H1 (cell line): ENCODE results near the gene CUTC. TPM values are rescaled to one million over a fixed set of nuclear protein-coding genes. Genes with fewer than 3 reads are reported as not detected.

Source experiments
- CTCF ChIA-PET: fragments of 300-600 bp; sonication (Branson Sonifier 250); formaldehyde crosslinking; loops from one replicate; lab custom pipeline; 2021; ENCODE audit not compliant: partially characterized antibody; lab: Charles Lee
- POLR2A ChIA-PET: fragments of 300-600 bp; sonication (Branson Sonifier 250); formaldehyde crosslinking; loops from one replicate; lab custom pipeline; 2021; ENCODE audit warnings: inconsistent platforms; ENCODE audit not compliant: partially characterized antibody; lab: Charles Lee
- DNase-seq, 2 experiments: peaks; one replicate each; pipeline versions ENCODE4 v3.0.0 to v3.0.0-alpha.2; 2010 to 2022; ENCODE audit warnings: low spot score in 2 of 2, low read depth in 1 of 2, mixed read lengths in 1 of 2
- FAIRE-seq: peaks from 2 replicates; lab custom pipeline; 2011; peaks lifted over from hg19 to GRCh38; lab: Jason Lieb, UNC
- H2AFZ ChIP-seq: 2 replicates; pipeline ENCODE4 v1.8.1; 2012; ENCODE audit warnings: low read length, inconsistent platforms
- H2AK5ac ChIP-seq: 2 replicates; pipeline ENCODE4 v1.6.1; 2013; ENCODE audit warnings: low read depth, low read length
- H2BK120ac ChIP-seq: replicated peaks from 2 replicates; pipeline ENCODE3; 2013; ENCODE audit warnings: low read depth, low read length, inconsistent platforms
- H2BK12ac ChIP-seq: 2 replicates; pipeline ENCODE4 v1.6.1; 2013; ENCODE audit warnings: low read depth, low read length
- H2BK15ac ChIP-seq: 2 replicates; pipeline ENCODE4 v1.6.1; 2013; ENCODE audit warnings: low read length
- H2BK20ac ChIP-seq: 2 replicates; pipeline ENCODE4 v1.6.1; 2013; ENCODE audit warnings: low read length
- H2BK5ac ChIP-seq: 2 replicates; pipeline ENCODE4 v1.6.1; 2013; ENCODE audit warnings: low read depth, low read length
- H3K14ac ChIP-seq: 2 replicates; pipeline ENCODE4 v1.6.1; 2013; ENCODE audit warnings: inconsistent platforms; ENCODE audit not compliant: insufficient read length
- H3K18ac ChIP-seq: 2 replicates; pipeline ENCODE4 v1.6.1; 2013; ENCODE audit warnings: low read length; ENCODE audit errors: extremely low read depth
- H3K23ac ChIP-seq: 2 replicates; pipeline ENCODE4 v1.6.1; 2013; ENCODE audit warnings: inconsistent platforms; ENCODE audit not compliant: insufficient read length
- H3K23me2 ChIP-seq: 2 replicates; pipeline ENCODE4 v1.6.1; 2013; ENCODE audit warnings: low read depth, low read length
- H3K27ac ChIP-seq: 2 replicates; pipeline ENCODE4 v1.6.1; 2011; ENCODE audit warnings: low read depth, low read length, inconsistent platforms
- H3K27me3 ChIP-seq, 4 experiments: replicated peaks in 1 of 4; 1 replicate in 1 of 4; 2 replicates in 3 of 4; pipeline versions ENCODE4 v1.6.1 to v1.8.1; 2011 to 2013; ENCODE audit warnings: low read length in 3 of 4, mild to moderate bottlenecking in 3 of 4, inconsistent platforms in 2 of 4, mixed read lengths in 2 of 4, moderate library complexity in 1 of 4; ENCODE audit not compliant: control insufficient read depth in 3 of 4, insufficient read depth in 3 of 4; ENCODE audit errors: extremely low read depth in 1 of 4
- H3K36me3 ChIP-seq, 4 experiments: 2 replicates each; pipeline versions ENCODE4 v1.6.1 to v1.8.1; 2011 to 2013; ENCODE audit warnings: mild to moderate bottlenecking in 4 of 4, low read length in 3 of 4, moderate library complexity in 2 of 4, control low read depth in 1 of 4, inconsistent platforms in 1 of 4; ENCODE audit not compliant: insufficient read depth in 4 of 4, control insufficient read depth in 2 of 4
- H3K4ac ChIP-seq: replicated peaks from 2 replicates; pipeline ENCODE3; 2013; ENCODE audit warnings: low read length, low read depth, mixed read lengths, inconsistent platforms; ENCODE audit not compliant: insufficient read length
- H3K4me1 ChIP-seq, 4 experiments: replicated peaks in 1 of 4; 1 replicate in 1 of 4; 2 replicates in 3 of 4; pipeline versions ENCODE4 v1.6.1 to v1.8.1; 2011 to 2013; ENCODE audit warnings: low read length in 3 of 4, inconsistent platforms in 2 of 4, mixed read lengths in 1 of 4; ENCODE audit not compliant: insufficient read depth in 4 of 4, control insufficient read depth in 3 of 4
- H3K4me2 ChIP-seq, 2 experiments: 2 replicates each; pipeline versions ENCODE4 v1.6.1 to v1.8.1; 2011 to 2013; ENCODE audit warnings: low read depth in 2 of 2, low read length in 2 of 2, control low read depth in 1 of 2, inconsistent platforms in 1 of 2, mild to moderate bottlenecking in 1 of 2; ENCODE audit not compliant: insufficient read depth in 1 of 2
- H3K4me3 ChIP-seq, 4 experiments: fragments of 200-600, 300-600 bp in 1 of 4; sonication (generic), shearing (Covaris generic), sonication (Bioruptor Twin) in 1 of 4; 2 replicates each; pipeline versions ENCODE4 v1.5.1 to v1.8.1; 2011 to 2016; ENCODE audit warnings: low read length in 4 of 4, low read depth in 3 of 4, control low read depth in 2 of 4, inconsistent platforms in 2 of 4, mild to moderate bottlenecking in 2 of 4, mixed read lengths in 1 of 4, moderate library complexity in 1 of 4; ENCODE audit not compliant: insufficient read depth in 2 of 4; ENCODE audit errors: extremely low read depth in 1 of 4
- H3K56ac ChIP-seq: replicated peaks from 2 replicates; pipeline ENCODE3; 2013; ENCODE audit warnings: low read depth, mild to moderate bottlenecking, mixed read lengths, low read length, inconsistent platforms; ENCODE audit not compliant: insufficient read length
- H3K79me1 ChIP-seq: 2 replicates; pipeline ENCODE4 v1.6.1; 2013; ENCODE audit warnings: low read depth, low read length, control low read depth
- H3K79me2 ChIP-seq, 2 experiments: 2 replicates each; pipeline versions ENCODE4 v1.6.1 to v1.8.1; 2012 to 2013; ENCODE audit warnings: low read length in 2 of 2, mild to moderate bottlenecking in 2 of 2, inconsistent platforms in 1 of 2; ENCODE audit not compliant: insufficient read depth in 2 of 2, control insufficient read depth in 1 of 2
- H3K9ac ChIP-seq, 4 experiments: replicated peaks in 1 of 4; 1 replicate in 1 of 4; 2 replicates in 3 of 4; pipeline versions ENCODE4 v1.6.1 to v1.8.1; 2011 to 2013; ENCODE audit warnings: low read depth in 3 of 4, low read length in 3 of 4, control low read depth in 2 of 4, mild to moderate bottlenecking in 2 of 4, moderate library complexity in 2 of 4, inconsistent platforms in 1 of 4; ENCODE audit errors: extremely low read depth in 1 of 4
- H3K9me3 ChIP-seq, 2 experiments: 2 replicates each; pipeline versions ENCODE4 v1.6.1 to v1.8.1; 2012 to 2013; ENCODE audit warnings: mild to moderate bottlenecking in 2 of 2, moderate library complexity in 2 of 2, control low read depth in 1 of 2, inconsistent platforms in 1 of 2, low read depth in 1 of 2, low read length in 1 of 2, mixed read lengths in 1 of 2; ENCODE audit not compliant: insufficient read depth in 2 of 2
- H4K20me1 ChIP-seq, 2 experiments: replicated peaks in 1 of 2; 2 replicates each; pipeline versions ENCODE3 to v1.8.1; 2011 to 2013; ENCODE audit warnings: inconsistent platforms in 2 of 2, low read length in 2 of 2, mild to moderate bottlenecking in 1 of 2; ENCODE audit not compliant: insufficient read depth in 2 of 2, control insufficient read depth in 1 of 2
- H4K5ac ChIP-seq: 2 replicates; pipeline ENCODE4 v1.6.1; 2013; ENCODE audit warnings: low read length, low read depth, mixed read lengths, inconsistent platforms; ENCODE audit not compliant: insufficient read length
- H4K8ac ChIP-seq: 2 replicates; pipeline ENCODE4 v1.8.0; 2013; ENCODE audit warnings: mild to moderate bottlenecking, moderate library complexity, low read length, inconsistent platforms; ENCODE audit not compliant: insufficient read depth; ENCODE audit errors: extremely low read depth
- H4K91ac ChIP-seq: replicated peaks from 2 replicates; pipeline ENCODE3; 2013; ENCODE audit warnings: low read length, mixed read lengths, inconsistent platforms; ENCODE audit not compliant: insufficient read length
- ASH2L ChIP-seq: fragments of 200-600, 300-600 bp; sonication (generic); IDR thresholded peaks from one replicate; pipeline ENCODE4 v1.7.1; 2017; ENCODE audit warnings: low read length
- CTCF ChIP-seq, 3 experiments: IDR thresholded peaks; 1 replicate in 2 of 3; 2 replicates in 1 of 3; pipeline versions ENCODE4 v1.5.1 to v1.6.1; 2011; ENCODE audit warnings: low read length in 3 of 3, mild to moderate bottlenecking in 3 of 3, inconsistent platforms in 2 of 3, low read depth in 1 of 3, moderate library complexity in 1 of 3; ENCODE audit not compliant: insufficient read depth in 1 of 3; ENCODE audit errors: control extremely low read depth in 1 of 3
- FOSL1 ChIP-seq: IDR thresholded peaks from 2 replicates; pipeline ENCODE4 v1.6.1; 2011; ENCODE audit warnings: mild to moderate bottlenecking, low read depth, low read length, moderate library complexity; ENCODE audit not compliant: insufficient read depth
- KDM1A ChIP-seq: fragments of 200-600, 300-600 bp; sonication (generic); IDR thresholded peaks from 2 replicates; pipeline ENCODE4 v1.7.1; 2016; ENCODE audit warnings: mild to moderate bottlenecking, low read length, borderline replicate concordance
- NANOG ChIP-seq: IDR thresholded peaks from 2 replicates; pipeline ENCODE4 v1.6.1; 2011; ENCODE audit warnings: low read length, low read depth, mild to moderate bottlenecking, inconsistent platforms; ENCODE audit not compliant: insufficient read depth, poor library complexity, severe bottlenecking
- RAD21 ChIP-seq, 2 experiments: IDR thresholded peaks in 1 of 2; conservative IDR thresholded peaks in 1 of 2; 2 replicates each; pipeline ENCODE4 v1.6.1; 2011; ENCODE audit warnings: low read depth in 2 of 2, low read length in 2 of 2, improper control_type of control experiment in 1 of 2, inconsistent platforms in 1 of 2, mild to moderate bottlenecking in 1 of 2, moderate library complexity in 1 of 2
- RBBP5 ChIP-seq: IDR thresholded peaks from 2 replicates; pipeline ENCODE4 v1.7.1; 2012; ENCODE audit warnings: low read depth, mild to moderate bottlenecking, inconsistent platforms, low read length, moderate library complexity, borderline replicate concordance
- RFX5 ChIP-seq: IDR thresholded peaks from 2 replicates; pipeline ENCODE4 v1.6.1; 2011; ENCODE audit warnings: low read depth, low read length, improper control_type of control experiment, borderline replicate concordance
- RNF2 ChIP-seq: fragments of 200-900, 300-1000 bp; sonication (generic); IDR thresholded peaks from 2 replicates; pipeline ENCODE4 v1.7.1; 2016; ENCODE audit warnings: borderline replicate concordance, low read depth, mild to moderate bottlenecking, antibody characterized with exemption, low read length; ENCODE audit not compliant: poor library complexity, severe bottlenecking; ENCODE audit errors: missing control alignments
- SP4 ChIP-seq: IDR thresholded peaks from 2 replicates; pipeline ENCODE4 v1.6.1; 2012; ENCODE audit warnings: low read length, inconsistent platforms
- YY1 ChIP-seq: IDR thresholded peaks from 2 replicates; pipeline ENCODE4 v1.6.1; 2011; ENCODE audit warnings: low read depth, mild to moderate bottlenecking, low read length
- WGBS, 2 experiments: shearing (Covaris generic) in 1 of 2; methylation state at CpG; one replicate each; pipeline versions ENCODE4 v1.1.6 to v1.1.7; 2013 to 2015; ENCODE audit warnings: low lambda C conversion rate in 2 of 2, mixed read lengths in 2 of 2, inconsistent platforms in 1 of 2, low coverage in 1 of 2, missing lambda C conversion rate in 1 of 2; ENCODE audit not compliant: insufficient replicate concordance in 2 of 2, insufficient coverage in 1 of 2, insufficient read length in 1 of 2; ENCODE audit errors: extremely low coverage in 1 of 2, missing lambda C conversion rate in 1 of 2; 5-methylcytosine and 5-hydroxymethylcytosine counted together
- polyA plus RNA-seq, 7 experiments: library from polyadenylated mRNA; depleted of rRNA in 3 of 7; stranded (reverse) in 5 of 7; unstranded in 2 of 7; fragments of >200 nt in 5 of 7; fragments of 200-250 nt in 2 of 7; gene quantifications; 1 replicate in 5 of 7; 2 replicates in 1 of 7; 4 replicates in 1 of 7; pipeline versions ENCODE4 v1.2.1 to v1.2.3, GENCODE V29; 2011 to 2013; ENCODE audit warnings: missing spikeins in 2 of 7, mixed read lengths in 2 of 7
- total RNA-seq: library from RNA; stranded (reverse); fragmentation: NEBNext Ultra II Directional; extraction: Animal tissue kit (Norgen Biotek cat#: 25700); gene quantifications from 2 replicates; pipeline ENCODE4 v1.2.1, GENCODE V29; 2021

Gene CUTC
- total and polyA plus RNA-seq, 2 of the 8 experiments (the other 6 are each of a cell fraction or from before 2014, with no cell fraction given), result 25.3 to 25.6 TPM

- POLR2A ChIA-PET, result no interaction called here
- TF ChIP-seq RNF2 (no peak), RBBP5 (no peak), RAD21 (IDR thresholded peaks at IDR 0.05 in 1 of 2, conservative IDR thresholded peaks at IDR 0.05 in 1 of 2; ENCODE audit: low read depth in 2 of 2, low read length in 2 of 2) (no peak), KDM1A (no peak), CTCF (IDR thresholded peaks at IDR 0.05; ENCODE audit: control extremely low read depth in 1 of 3, insufficient read depth in 1 of 3, low read depth in 1 of 3, low read length in 3 of 3) (no peak), SP4 (no peak), NANOG (no peak), FOSL1 (no peak), RFX5 (no peak), ASH2L (no peak), YY1 (no peak)
Measured at GRCh38 chr10:99791831-99792230, 59.8 kb downstream of the CUTC start.

More at GRCh38 chr10:99791831-99792230, 59.8 kb downstream of the CUTC start:
- no peak overlapping the region for H4K8ac ChIP-seq
- CTCF ChIA-PET, result interaction anchor here (0.5 to 1.3 kb wide), 3 partner anchors 9 to 1157 kb away, joined by 3 to 5 read pairs (median 4); no protein-coding TSS in a partner anchor
- H2BK12ac ChIP-seq, result no peak overlapping the region
- no peaks in the 10 kb centered on the region for H4K20me1 ChIP-seq
- WGBS, 2 experiments, result 96% methylated on average over 3 of the region's 3 CpGs; no CpG with 5 or more reads in 1 of the 2 experiments
- H3K4me1 ChIP-seq, result no peaks in the 10 kb centered on the region
- H3K27me3 ChIP-seq, result no peaks in the 10 kb centered on the region
- no peaks in the 10 kb centered on the region for H3K36me3 ChIP-seq
- no peak overlapping the region for H3K9ac ChIP-seq
- no peak overlapping the region for H4K91ac ChIP-seq
- H3K14ac ChIP-seq, result no peak overlapping the region
- no peak overlapping the region for H2BK20ac ChIP-seq
- no peaks in the 10 kb centered on the region for H3K9me3 ChIP-seq
- H3K79me2 ChIP-seq, result no peaks in the 10 kb centered on the region
- no peak overlapping the region for H2BK5ac ChIP-seq
- no peak overlapping the region for H2AK5ac ChIP-seq
- no peak overlapping the region for H2AFZ ChIP-seq
- H3K4ac ChIP-seq, result no peak overlapping the region
- no peak overlapping the region for H3K56ac ChIP-seq
- H3K18ac ChIP-seq, result no peak overlapping the region
- no peak for DNase-seq
- H2BK120ac ChIP-seq, result no peak overlapping the region
- H3K27ac ChIP-seq, result no peak overlapping the region
- FAIRE-seq, result no peak
- H3K4me3 ChIP-seq, result no peak overlapping the region
- no peak overlapping the region for H2BK15ac ChIP-seq
- no peak overlapping the region for H3K4me2 ChIP-seq
- no peak overlapping the region for H3K23ac ChIP-seq
- H3K79me1 ChIP-seq, result no peaks in the 10 kb centered on the region
- no peaks in the 10 kb centered on the region for H3K23me2 ChIP-seq
- H4K5ac ChIP-seq, result no peak overlapping the region
